WTC11 (cell line): ENCODE data around the gene OVCA2. TPM values are rescaled to one million over a fixed set of nuclear protein-coding genes. Genes with fewer than 3 reads are reported as not detected.

Source experiments
- ATAC-seq: fragments of 200-7000 bp; cut with Tn5 transposase; 2 replicates; pipeline ENCODE4 v1.10.0; 2021; ENCODE audit warnings: mild to moderate bottlenecking, moderate library complexity
- CTCF ChIA-PET: fragments of 300-600 bp; sonication (Branson Sonifier 250); formaldehyde crosslinking; loops from one replicate; lab custom pipeline; 2021; ENCODE audit warnings: antibody characterized with exemption; lab: Charles Lee
- POLR2A ChIA-PET: fragments of 350-600 bp; sonication (Branson Sonifier 250); formaldehyde crosslinking; loops from one replicate; lab custom pipeline; 2021; ENCODE audit warnings: antibody characterized with exemption; lab: Charles Lee
- DNase-seq: peaks from one replicate; pipeline ENCODE4 v3.0.0; 2021; ENCODE audit warnings: low spot score
- H3K27ac Mint-ChIP-seq: 2 replicates; pipeline ENCODE4 v1.8.0; 2021; ENCODE audit warnings: mixed read lengths
- H3K27me3 Mint-ChIP-seq: 2 replicates; pipeline ENCODE4 v1.8.0; 2021; ENCODE audit warnings: low read depth, mild to moderate bottlenecking, moderate library complexity, mixed read lengths
- H3K36me3 Mint-ChIP-seq: 2 replicates; pipeline ENCODE4 v1.8.0; 2021; ENCODE audit warnings: mixed read lengths
- H3K4me1 Mint-ChIP-seq: 2 replicates; pipeline ENCODE4 v1.8.0; 2022; ENCODE audit warnings: mixed read lengths
- H3K4me3 Mint-ChIP-seq: 2 replicates; pipeline ENCODE4 v1.8.0; 2021; ENCODE audit warnings: mild to moderate bottlenecking, moderate library complexity, mixed read lengths
- H3K9me3 Mint-ChIP-seq: 2 replicates; pipeline ENCODE4 v1.8.0; 2021; ENCODE audit warnings: mixed read lengths
- CREM ChIP-seq: sonication (generic); formaldehyde crosslinking; IDR thresholded peaks from 2 replicates; pipeline ENCODE4 v1.8.1; 2022; ENCODE audit warnings: mild to moderate bottlenecking, missing genetic modification reagents, moderate library complexity
- EMX1 ChIP-seq: fragments of 250-450 bp; sonication (Bioruptor Pico); IDR thresholded peaks from 2 replicates; pipeline ENCODE4 v1.8.0; 2021; ENCODE audit warnings: mild to moderate bottlenecking
- FOXK1 ChIP-seq: sonication (generic); formaldehyde crosslinking; IDR thresholded peaks from 2 replicates; pipeline ENCODE4 v1.8.0; 2022; ENCODE audit warnings: mild to moderate bottlenecking, moderate library complexity, missing genetic modification reagents
- FOXP1 ChIP-seq: sonication (generic); formaldehyde crosslinking; IDR thresholded peaks from 2 replicates; pipeline ENCODE4 v1.8.0; 2022; ENCODE audit warnings: missing genetic modification reagents, mild to moderate bottlenecking, moderate library complexity, borderline replicate concordance
- MXD4 ChIP-seq: fragments of 250-450 bp; sonication (Bioruptor Pico); IDR thresholded peaks from 2 replicates; pipeline ENCODE4 v1.8.0; 2021; ENCODE audit warnings: mild to moderate bottlenecking, moderate library complexity, borderline replicate concordance
- NFYB ChIP-seq: sonication (generic); formaldehyde crosslinking; conservative IDR thresholded peaks from 2 replicates; pipeline ENCODE4 v1.8.0; 2022; ENCODE audit warnings: low read depth, missing genetic modification reagents
- NR3C1 ChIP-seq: sonication (generic); formaldehyde crosslinking; conservative IDR thresholded peaks from 2 replicates; pipeline ENCODE4 v1.8.1; 2023; ENCODE audit warnings: low read depth, mild to moderate bottlenecking, missing genetic modification reagents
- RORB ChIP-seq: fragments of 250-450 bp; sonication (Bioruptor Pico); IDR thresholded peaks from 2 replicates; pipeline ENCODE4 v1.9.0; 2021; ENCODE audit warnings: mild to moderate bottlenecking
- SOX15 ChIP-seq: fragments of 250-450 bp; sonication (Bioruptor Pico); IDR thresholded peaks from 2 replicates; pipeline ENCODE4 v1.9.0; 2021; ENCODE audit warnings: mild to moderate bottlenecking
- TEAD1 ChIP-seq: sonication (generic); formaldehyde crosslinking; IDR thresholded peaks from 2 replicates; pipeline ENCODE4 v1.8.0; 2022; ENCODE audit warnings: mild to moderate bottlenecking, missing genetic modification reagents
- TEAD4 ChIP-seq: sonication (generic); formaldehyde crosslinking; IDR thresholded peaks from 2 replicates; pipeline ENCODE4 v1.8.0; 2022; ENCODE audit warnings: mild to moderate bottlenecking, missing genetic modification reagents
- total RNA-seq: library from RNA; stranded (reverse); gene quantifications from 3 replicates; pipeline ENCODE4 v1.2.3, GENCODE V29; 2021
- TF ChIP-seq, protein P1 (sequence below): sonication (generic); formaldehyde crosslinking; IDR thresholded peaks from 2 replicates; pipeline ENCODE4 v1.8.1; 2023; ENCODE audit warnings: mild to moderate bottlenecking, missing genetic modification reagents
- TF ChIP-seq, protein P2 (sequence below): sonication (generic); formaldehyde crosslinking; IDR thresholded peaks from 2 replicates; pipeline ENCODE4 v1.8.1; 2022; ENCODE audit warnings: missing genetic modification reagents, borderline replicate concordance
- TF ChIP-seq, protein P3 (sequence below): fragments of 250-450 bp; sonication (Bioruptor Pico); IDR thresholded peaks from 2 replicates; pipeline ENCODE4 v1.9.0; 2021; ENCODE audit warnings: moderate library complexity, mild to moderate bottlenecking, inconsistent platforms, borderline replicate concordance
- TF ChIP-seq, protein P4 (sequence below): sonication (generic); formaldehyde crosslinking; conservative IDR thresholded peaks from 2 replicates; pipeline ENCODE4 v1.8.1; 2022; ENCODE audit warnings: mild to moderate bottlenecking, missing genetic modification reagents
- TF ChIP-seq, protein P5 (sequence below): sonication (generic); formaldehyde crosslinking; IDR thresholded peaks from 2 replicates; pipeline ENCODE4 v1.8.1; 2023; ENCODE audit warnings: mild to moderate bottlenecking, missing genetic modification reagents, moderate library complexity
- TF ChIP-seq, protein P6 (sequence below): sonication (generic); formaldehyde crosslinking; IDR thresholded peaks from 2 replicates; pipeline ENCODE4 v1.8.0; 2022; ENCODE audit warnings: missing genetic modification reagents
- TF ChIP-seq, protein P7 (sequence below): sonication (generic); formaldehyde crosslinking; IDR thresholded peaks from 2 replicates; pipeline ENCODE4 v1.8.1; 2023; ENCODE audit warnings: mild to moderate bottlenecking, missing genetic modification reagents, borderline replicate concordance

Gene OVCA2
- total RNA-seq, 1 experiment from 2014 or later, result 23.5 TPM

DNA sequence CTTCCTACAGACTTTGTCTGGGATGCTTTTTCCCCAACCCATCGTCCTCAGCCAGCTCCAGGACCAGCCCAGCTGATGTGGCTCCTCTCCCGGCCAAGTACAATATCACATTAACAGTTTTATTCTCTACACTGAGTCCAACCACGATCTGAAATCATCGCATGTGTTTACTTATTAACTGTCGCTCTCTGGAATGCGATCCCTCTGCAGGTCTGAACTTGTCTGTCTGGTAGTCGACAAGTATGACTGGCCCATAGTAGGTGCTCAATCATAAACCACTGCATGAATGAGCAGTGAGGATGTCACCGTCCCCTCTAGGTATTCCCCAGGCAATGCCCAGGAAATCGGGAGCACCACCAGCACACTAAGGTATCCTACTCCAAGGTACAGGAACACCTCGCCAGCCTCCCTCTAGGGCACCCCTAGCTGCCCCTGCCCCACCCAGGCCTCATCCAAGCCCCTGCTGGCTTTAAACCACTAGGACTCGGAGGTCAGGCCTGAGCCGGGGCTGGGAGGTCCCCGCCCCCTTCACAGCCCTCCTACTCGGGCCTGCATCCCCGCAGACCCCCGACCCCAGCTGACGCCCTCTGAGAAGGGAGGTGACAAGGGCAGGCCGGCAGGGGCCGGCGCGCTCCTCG is 44.4 kb upstream of the OVCA2 start:
- CTCF ChIA-PET, result interaction anchor here (0.6 to 2.2 kb wide), 6 partner anchors 14 to 85 kb away, joined by 3 to 5 read pairs (median 3); no protein-coding TSS in a partner anchor
- Mint-ChIP-seq H3K36me3 (no peaks in the 10 kb centered on the region), H3K4me1 (peaks cover 31% of the 10 kb centered on the region), H3K27ac (no peak overlapping the region), H3K27me3 (peaks cover 30% of the 10 kb centered on the region), H3K9me3 (no peaks in the 10 kb centered on the region), H3K4me3 (peak overlapping the region; percentile 38)
- DNase-seq (peak; percentile 40), ATAC-seq (peak; percentile 57)
- POLR2A ChIA-PET, result no interaction called here
- TF ChIP-seq TEAD1, result no peak
- no peak for TF ChIP-seq NR3C1 (CRISPR knock-in tag)
- TF ChIP-seq, protein P1, sequence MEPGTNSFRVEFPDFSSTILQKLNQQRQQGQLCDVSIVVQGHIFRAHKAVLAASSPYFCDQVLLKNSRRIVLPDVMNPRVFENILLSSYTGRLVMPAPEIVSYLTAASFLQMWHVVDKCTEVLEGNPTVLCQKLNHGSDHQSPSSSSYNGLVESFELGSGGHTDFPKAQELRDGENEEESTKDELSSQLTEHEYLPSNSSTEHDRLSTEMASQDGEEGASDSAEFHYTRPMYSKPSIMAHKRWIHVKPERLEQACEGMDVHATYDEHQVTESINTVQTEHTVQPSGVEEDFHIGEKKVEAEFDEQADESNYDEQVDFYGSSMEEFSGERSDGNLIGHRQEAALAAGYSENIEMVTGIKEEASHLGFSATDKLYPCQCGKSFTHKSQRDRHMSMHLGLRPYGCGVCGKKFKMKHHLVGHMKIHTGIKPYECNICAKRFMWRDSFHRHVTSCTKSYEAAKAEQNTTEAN (CRISPR knock-in tag), result no peak
- no peak for TF ChIP-seq NFYB
- TF ChIP-seq, protein P2, sequence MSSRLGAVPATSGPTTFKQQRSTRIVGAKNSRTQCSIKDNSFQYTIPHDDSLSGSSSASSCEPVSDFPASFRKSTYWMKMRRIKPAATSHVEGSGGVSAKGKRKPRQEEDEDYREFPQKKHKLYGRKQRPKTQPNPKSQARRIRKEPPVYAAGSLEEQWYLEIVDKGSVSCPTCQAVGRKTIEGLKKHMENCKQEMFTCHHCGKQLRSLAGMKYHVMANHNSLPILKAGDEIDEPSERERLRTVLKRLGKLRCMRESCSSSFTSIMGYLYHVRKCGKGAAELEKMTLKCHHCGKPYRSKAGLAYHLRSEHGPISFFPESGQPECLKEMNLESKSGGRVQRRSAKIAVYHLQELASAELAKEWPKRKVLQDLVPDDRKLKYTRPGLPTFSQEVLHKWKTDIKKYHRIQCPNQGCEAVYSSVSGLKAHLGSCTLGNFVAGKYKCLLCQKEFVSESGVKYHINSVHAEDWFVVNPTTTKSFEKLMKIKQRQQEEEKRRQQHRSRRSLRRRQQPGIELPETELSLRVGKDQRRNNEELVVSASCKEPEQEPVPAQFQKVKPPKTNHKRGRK, result no peak
- TF ChIP-seq, protein P3, sequence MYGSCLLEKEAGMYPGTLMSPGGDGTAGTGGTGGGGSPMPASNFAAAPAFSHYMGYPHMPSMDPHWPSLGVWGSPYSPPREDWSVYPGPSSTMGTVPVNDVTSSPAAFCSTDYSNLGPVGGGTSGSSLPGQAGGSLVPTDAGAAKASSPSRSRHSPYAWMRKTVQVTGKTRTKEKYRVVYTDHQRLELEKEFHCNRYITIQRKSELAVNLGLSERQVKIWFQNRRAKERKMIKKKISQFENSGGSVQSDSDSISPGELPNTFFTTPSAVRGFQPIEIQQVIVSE, result no peak
- TF ChIP-seq, protein P4, sequence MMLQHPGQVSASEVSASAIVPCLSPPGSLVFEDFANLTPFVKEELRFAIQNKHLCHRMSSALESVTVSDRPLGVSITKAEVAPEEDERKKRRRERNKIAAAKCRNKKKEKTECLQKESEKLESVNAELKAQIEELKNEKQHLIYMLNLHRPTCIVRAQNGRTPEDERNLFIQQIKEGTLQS (CRISPR knock-in tag), result no peak
- TF ChIP-seq RORB (CRISPR knock-in tag), result no peak
- TF ChIP-seq, protein P5, sequence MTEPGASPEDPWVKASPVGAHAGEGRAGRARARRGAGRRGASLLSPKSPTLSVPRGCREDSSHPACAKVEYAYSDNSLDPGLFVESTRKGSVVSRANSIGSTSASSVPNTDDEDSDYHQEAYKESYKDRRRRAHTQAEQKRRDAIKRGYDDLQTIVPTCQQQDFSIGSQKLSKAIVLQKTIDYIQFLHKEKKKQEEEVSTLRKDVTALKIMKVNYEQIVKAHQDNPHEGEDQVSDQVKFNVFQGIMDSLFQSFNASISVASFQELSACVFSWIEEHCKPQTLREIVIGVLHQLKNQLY (CRISPR knock-in tag), result no peak
- no peak for TF ChIP-seq CREM
- TF ChIP-seq, protein P6, sequence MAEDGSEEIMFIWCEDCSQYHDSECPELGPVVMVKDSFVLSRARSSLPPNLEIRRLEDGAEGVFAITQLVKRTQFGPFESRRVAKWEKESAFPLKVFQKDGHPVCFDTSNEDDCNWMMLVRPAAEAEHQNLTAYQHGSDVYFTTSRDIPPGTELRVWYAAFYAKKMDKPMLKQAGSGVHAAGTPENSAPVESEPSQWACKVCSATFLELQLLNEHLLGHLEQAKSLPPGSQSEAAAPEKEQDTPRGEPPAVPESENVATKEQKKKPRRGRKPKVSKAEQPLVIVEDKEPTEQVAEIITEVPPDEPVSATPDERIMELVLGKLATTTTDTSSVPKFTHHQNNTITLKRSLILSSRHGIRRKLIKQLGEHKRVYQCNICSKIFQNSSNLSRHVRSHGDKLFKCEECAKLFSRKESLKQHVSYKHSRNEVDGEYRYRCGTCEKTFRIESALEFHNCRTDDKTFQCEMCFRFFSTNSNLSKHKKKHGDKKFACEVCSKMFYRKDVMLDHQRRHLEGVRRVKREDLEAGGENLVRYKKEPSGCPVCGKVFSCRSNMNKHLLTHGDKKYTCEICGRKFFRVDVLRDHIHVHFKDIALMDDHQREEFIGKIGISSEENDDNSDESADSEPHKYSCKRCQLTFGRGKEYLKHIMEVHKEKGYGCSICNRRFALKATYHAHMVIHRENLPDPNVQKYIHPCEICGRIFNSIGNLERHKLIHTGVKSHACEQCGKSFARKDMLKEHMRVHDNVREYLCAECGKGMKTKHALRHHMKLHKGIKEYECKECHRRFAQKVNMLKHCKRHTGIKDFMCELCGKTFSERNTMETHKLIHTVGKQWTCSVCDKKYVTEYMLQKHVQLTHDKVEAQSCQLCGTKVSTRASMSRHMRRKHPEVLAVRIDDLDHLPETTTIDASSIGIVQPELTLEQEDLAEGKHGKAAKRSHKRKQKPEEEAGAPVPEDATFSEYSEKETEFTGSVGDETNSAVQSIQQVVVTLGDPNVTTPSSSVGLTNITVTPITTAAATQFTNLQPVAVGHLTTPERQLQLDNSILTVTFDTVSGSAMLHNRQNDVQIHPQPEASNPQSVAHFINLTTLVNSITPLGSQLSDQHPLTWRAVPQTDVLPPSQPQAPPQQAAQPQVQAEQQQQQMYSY, result no peak
- no peak for TF ChIP-seq FOXP1 (CRISPR knock-in tag)
- TF ChIP-seq EMX1 (CRISPR knock-in tag), result no peak
- no peak for TF ChIP-seq MXD4 (CRISPR knock-in tag)
- no peak for TF ChIP-seq SOX15
- no peak for TF ChIP-seq TEAD4 (CRISPR knock-in tag)
- TF ChIP-seq, protein P7, sequence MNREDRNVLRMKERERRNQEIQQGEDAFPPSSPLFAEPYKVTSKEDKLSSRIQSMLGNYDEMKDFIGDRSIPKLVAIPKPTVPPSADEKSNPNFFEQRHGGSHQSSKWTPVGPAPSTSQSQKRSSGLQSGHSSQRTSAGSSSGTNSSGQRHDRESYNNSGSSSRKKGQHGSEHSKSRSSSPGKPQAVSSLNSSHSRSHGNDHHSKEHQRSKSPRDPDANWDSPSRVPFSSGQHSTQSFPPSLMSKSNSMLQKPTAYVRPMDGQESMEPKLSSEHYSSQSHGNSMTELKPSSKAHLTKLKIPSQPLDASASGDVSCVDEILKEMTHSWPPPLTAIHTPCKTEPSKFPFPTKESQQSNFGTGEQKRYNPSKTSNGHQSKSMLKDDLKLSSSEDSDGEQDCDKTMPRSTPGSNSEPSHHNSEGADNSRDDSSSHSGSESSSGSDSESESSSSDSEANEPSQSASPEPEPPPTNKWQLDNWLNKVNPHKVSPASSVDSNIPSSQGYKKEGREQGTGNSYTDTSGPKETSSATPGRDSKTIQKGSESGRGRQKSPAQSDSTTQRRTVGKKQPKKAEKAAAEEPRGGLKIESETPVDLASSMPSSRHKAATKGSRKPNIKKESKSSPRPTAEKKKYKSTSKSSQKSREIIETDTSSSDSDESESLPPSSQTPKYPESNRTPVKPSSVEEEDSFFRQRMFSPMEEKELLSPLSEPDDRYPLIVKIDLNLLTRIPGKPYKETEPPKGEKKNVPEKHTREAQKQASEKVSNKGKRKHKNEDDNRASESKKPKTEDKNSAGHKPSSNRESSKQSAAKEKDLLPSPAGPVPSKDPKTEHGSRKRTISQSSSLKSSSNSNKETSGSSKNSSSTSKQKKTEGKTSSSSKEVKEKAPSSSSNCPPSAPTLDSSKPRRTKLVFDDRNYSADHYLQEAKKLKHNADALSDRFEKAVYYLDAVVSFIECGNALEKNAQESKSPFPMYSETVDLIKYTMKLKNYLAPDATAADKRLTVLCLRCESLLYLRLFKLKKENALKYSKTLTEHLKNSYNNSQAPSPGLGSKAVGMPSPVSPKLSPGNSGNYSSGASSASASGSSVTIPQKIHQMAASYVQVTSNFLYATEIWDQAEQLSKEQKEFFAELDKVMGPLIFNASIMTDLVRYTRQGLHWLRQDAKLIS (CRISPR knock-in tag), result no peak
- no peak for TF ChIP-seq FOXK1
